Upper lobe of right lung (tissue), 1 donor: ENCODE measurements around the gene SCAPER. TPM values are rescaled to one million over a fixed set of nuclear protein-coding genes. Genes with fewer than 3 reads are reported as not detected.
A peak's percentile ranks its signal among the peaks of the same experiment; 100 is the strongest.

ENCODE experiments used
- ATAC-seq: fragments of 200-7000 bp; cut with Tn5 transposase; one replicate; pipeline ENCODE4 v1.9.1; 2020; ENCODE audit warnings: mild to moderate bottlenecking, moderate library complexity
- DNase-seq: peaks from one replicate; pipeline ENCODE4 v3.0.0-alpha.2; 2020
- H3K27ac ChIP-seq: fragments of 200-600 bp; one replicate; pipeline ENCODE4 v1.8.0; 2022
- H3K27me3 ChIP-seq: fragments of 200-600 bp; one replicate; pipeline ENCODE4 v1.8.0; 2022; ENCODE audit warnings: mild to moderate bottlenecking
- H3K36me3 ChIP-seq: fragments of 200-600 bp; one replicate; pipeline ENCODE4 v1.8.0; 2022
- H3K4me1 ChIP-seq: fragments of 200-600 bp; one replicate; pipeline ENCODE4 v1.8.0; 2022
- H3K4me3 ChIP-seq: fragments of 200-600 bp; one replicate; pipeline ENCODE4 v1.8.0; 2022; ENCODE audit warnings: mild to moderate bottlenecking
- H3K9me3 ChIP-seq: fragments of 200-600 bp; one replicate; pipeline ENCODE4 v1.8.0; 2022
- CTCF ChIP-seq: fragments of 200-600 bp; IDR thresholded peaks from one replicate; pipeline ENCODE4 v1.8.0; 2022; ENCODE audit warnings: antibody characterized with exemption
- intact Hi-C: fragments of 100-400 bp; cut with DNase I; formaldehyde crosslinking; loops from one replicate; pipeline ENCODE4 v1.11.0; 2022
- total RNA-seq: library from RNA; stranded (reverse); fragmentation: NEBNext Ultra II Directional; extraction: Animal tissue kit (Norgen Biotek cat#: 25700); gene quantifications from one replicate; pipeline ENCODE4 v1.2.1, GENCODE V29; 2021
- donor health status: DM: no; HTN: yes; CAD: no; lungs with severe emphysema.

SCAPER gene
- total RNA-seq, 1 donor from 2014 or later = 44.3 TPM

- DNase-seq (no peak), ATAC-seq (no peak)
- Histone ChIP-seq H3K4me3 (no peak overlapping the region), H3K27ac (no peak overlapping the region), H3K4me1 (peaks cover 19% of the 10 kb centered on the region), H3K27me3 (peaks cover 41% of the 10 kb centered on the region), H3K36me3 (no peaks in the 10 kb centered on the region), H3K9me3 (no peaks in the 10 kb centered on the region)
- intact Hi-C loops = no loop called here
- no peak for TF ChIP-seq CTCF
Observed at GRCh38 chr15:76349301-76350070, 555.7 kb downstream of the SCAPER start.

GRCh38 chr15:76347482-76348055, 557.6 kb downstream of the SCAPER start:
- ATAC-seq = no peak
- Histone ChIP-seq H3K4me1 (peaks cover 23% of the 10 kb centered on the region), H3K27me3 (peaks cover 60% of the 10 kb centered on the region), H3K27ac (no peak overlapping the region), H3K4me3 (no peak overlapping the region), H3K9me3 (no peaks in the 10 kb centered on the region), H3K36me3 (no peaks in the 10 kb centered on the region)
- DNase-seq = no peak
- TF ChIP-seq CTCF = no peak
- intact Hi-C loops = no loop called here

- Histone ChIP-seq H3K27me3 (peaks cover 67% of the 10 kb centered on the region), H3K4me1 (peaks cover 28% of the 10 kb centered on the region), H3K9me3 (no peaks in the 10 kb centered on the region), H3K4me3 (peak overlapping the region; percentile 45), H3K36me3 (no peaks in the 10 kb centered on the region), H3K27ac (no peak overlapping the region)
- intact Hi-C loops = no loop called here
- DNase-seq (peak; percentile 66), ATAC-seq (peak; percentile 50)
- no peak for TF ChIP-seq CTCF
Observed at GRCh38 chr15:76346669-76347481, 558.3 kb downstream of the SCAPER start.

GRCh38 chr15:76345880-76346668, 559.1 kb downstream of the SCAPER start:
- Histone ChIP-seq H3K9me3 (no peaks in the 10 kb centered on the region), H3K4me3 (peak overlapping the region; percentile 45), H3K27ac (no peak overlapping the region), H3K4me1 (peaks cover 36% of the 10 kb centered on the region), H3K36me3 (no peaks in the 10 kb centered on the region), H3K27me3 (peaks cover 75% of the 10 kb centered on the region)
- no peak for TF ChIP-seq CTCF
- ATAC-seq = peak; percentile 77
- intact Hi-C loops = no loop called here
- DNase-seq = peak; percentile 77

GRCh38 chr15:76345583-76345879, 559.6 kb downstream of the SCAPER start:
- intact Hi-C loops = no loop called here

More at GRCh38 chr15:76345583-76345879, 559.6 kb downstream of the SCAPER start:
- peaks cover 80% of the 10 kb centered on the region for H3K27me3 ChIP-seq
- no peak overlapping the region for H3K27ac ChIP-seq
- H3K4me1 ChIP-seq = peaks cover 41% of the 10 kb centered on the region
- H3K9me3 ChIP-seq = no peaks in the 10 kb centered on the region
- no peak overlapping the region for H3K4me3 ChIP-seq
- no peak for DNase-seq
- TF ChIP-seq CTCF = no peak
- no peaks in the 10 kb centered on the region for H3K36me3 ChIP-seq
- no peak for ATAC-seq
